ENCODE measurements around the gene ZDHHC17. TPM values are rescaled to one million over a fixed set of nuclear protein-coding genes. Genes with fewer than 3 reads are reported as not detected.

The ZDHHC17 gene
- total and polyA plus RNA-seq, 2 of the 13 experiments (the other 11 are each of a cell fraction or from before 2014, with no cell fraction given): 36.7 to 38.5 TPM

- TF ChIP-seq TFAP4 (IDR thresholded peaks at IDR 0.05; ENCODE audit: borderline replicate concordance, low read depth): 0 out of 2 replicates have a peak, but pooled peaks have one; percentile 33
- peak; percentile 37; the same call in 1 of the 2 replicates for TF ChIP-seq HCFC1 (IDR thresholded peaks at IDR 0.05; ENCODE audit: low read depth, low read length)
- peak; percentile 73; the same call in 1 of the 2 replicates for TF ChIP-seq ZNF292 (CRISPR knock-in tag; IDR thresholded peaks at IDR 0.05; ENCODE audit: borderline replicate concordance, low read depth)
- TF ChIP-seq, protein P1, sequence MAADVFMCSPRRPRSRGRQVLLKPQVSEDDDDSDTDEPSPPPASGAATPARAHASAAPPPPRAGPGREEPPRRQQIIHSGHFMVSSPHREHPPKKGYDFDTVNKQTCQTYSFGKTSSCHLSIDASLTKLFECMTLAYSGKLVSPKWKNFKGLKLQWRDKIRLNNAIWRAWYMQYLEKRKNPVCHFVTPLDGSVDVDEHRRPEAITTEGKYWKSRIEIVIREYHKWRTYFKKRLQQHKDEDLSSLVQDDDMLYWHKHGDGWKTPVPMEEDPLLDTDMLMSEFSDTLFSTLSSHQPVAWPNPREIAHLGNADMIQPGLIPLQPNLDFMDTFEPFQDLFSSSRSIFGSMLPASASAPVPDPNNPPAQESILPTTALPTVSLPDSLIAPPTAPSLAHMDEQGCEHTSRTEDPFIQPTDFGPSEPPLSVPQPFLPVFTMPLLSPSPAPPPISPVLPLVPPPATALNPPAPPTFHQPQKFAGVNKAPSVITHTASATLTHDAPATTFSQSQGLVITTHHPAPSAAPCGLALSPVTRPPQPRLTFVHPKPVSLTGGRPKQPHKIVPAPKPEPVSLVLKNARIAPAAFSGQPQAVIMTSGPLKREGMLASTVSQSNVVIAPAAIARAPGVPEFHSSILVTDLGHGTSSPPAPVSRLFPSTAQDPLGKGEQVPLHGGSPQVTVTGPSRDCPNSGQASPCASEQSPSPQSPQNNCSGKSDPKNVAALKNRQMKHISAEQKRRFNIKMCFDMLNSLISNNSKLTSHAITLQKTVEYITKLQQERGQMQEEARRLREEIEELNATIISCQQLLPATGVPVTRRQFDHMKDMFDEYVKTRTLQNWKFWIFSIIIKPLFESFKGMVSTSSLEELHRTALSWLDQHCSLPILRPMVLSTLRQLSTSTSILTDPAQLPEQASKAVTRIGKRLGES (CRISPR knock-in tag; IDR thresholded peaks at IDR 0.05; ENCODE audit: borderline replicate concordance): no peak
- TF ChIP-seq NPAS2 (CRISPR knock-in tag; IDR thresholded peaks at IDR 0.05; ENCODE audit: borderline replicate concordance): no peak
- TF ChIP-seq ARNT (IDR thresholded peaks at IDR 0.05): no peak
- peak; percentile 43 for TF ChIP-seq ETV6 (CRISPR knock-in tag; conservative IDR thresholded peaks at IDR 0.05)
- TF ChIP-seq POLR2A (IDR thresholded peaks at IDR 0.05; ENCODE audit: insufficient read depth in 1 of 2, low read depth in 2 of 2, low read length in 2 of 2): peak; percentile 86 to 90
- TF ChIP-seq ZNF136 (CRISPR knock-in tag; IDR thresholded peaks at IDR 0.05; ENCODE audit: low read depth): peak; percentile 78; the same call in 1 of the 2 replicates
- TF ChIP-seq, protein P2, sequence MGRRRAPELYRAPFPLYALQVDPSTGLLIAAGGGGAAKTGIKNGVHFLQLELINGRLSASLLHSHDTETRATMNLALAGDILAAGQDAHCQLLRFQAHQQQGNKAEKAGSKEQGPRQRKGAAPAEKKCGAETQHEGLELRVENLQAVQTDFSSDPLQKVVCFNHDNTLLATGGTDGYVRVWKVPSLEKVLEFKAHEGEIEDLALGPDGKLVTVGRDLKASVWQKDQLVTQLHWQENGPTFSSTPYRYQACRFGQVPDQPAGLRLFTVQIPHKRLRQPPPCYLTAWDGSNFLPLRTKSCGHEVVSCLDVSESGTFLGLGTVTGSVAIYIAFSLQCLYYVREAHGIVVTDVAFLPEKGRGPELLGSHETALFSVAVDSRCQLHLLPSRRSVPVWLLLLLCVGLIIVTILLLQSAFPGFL (CRISPR knock-in tag; IDR thresholded peaks at IDR 0.05): no peak
- no peak for TF ChIP-seq JUN (CRISPR knock-in tag; IDR thresholded peaks at IDR 0.05)
- no peak for TF ChIP-seq FUBP1 (CRISPR knock-in tag; IDR thresholded peaks at IDR 0.05; ENCODE audit: borderline replicate concordance)
- TF ChIP-seq MAFG (CRISPR knock-in tag; IDR thresholded peaks at IDR 0.05): 0 out of 2 replicates have a peak, but pooled peaks have one; percentile 21
- TF ChIP-seq ZNF691 (CRISPR knock-in tag; IDR thresholded peaks at IDR 0.05; ENCODE audit: borderline replicate concordance, low read depth): no peak; the same call in 1 of the 2 replicates
- TF ChIP-seq HES4 (CRISPR knock-in tag; IDR thresholded peaks at IDR 0.05; ENCODE audit: borderline replicate concordance): peak; percentile 53; the same call in 1 of the 2 replicates
Measured at GRCh38 chr12:76763746-76764675, at the start of gene ZDHHC17 (continued).

Data from HepG2 (cell line).